Fibroblast of gingiva (primary cell): ENCODE measurements around the gene LRRN4CL.
"Not testable (repeated sequence)": the region's sequence is repeated elsewhere in the genome, so short reads cannot be mapped to it uniquely, and the experiment has no call there.

ENCODE experiments used
- DNase-seq: peaks from one replicate; pipeline ENCODE4 v3.0.0-alpha.2; 2011; ENCODE audit warnings: low read depth

LRRN4CL gene

DNA sequence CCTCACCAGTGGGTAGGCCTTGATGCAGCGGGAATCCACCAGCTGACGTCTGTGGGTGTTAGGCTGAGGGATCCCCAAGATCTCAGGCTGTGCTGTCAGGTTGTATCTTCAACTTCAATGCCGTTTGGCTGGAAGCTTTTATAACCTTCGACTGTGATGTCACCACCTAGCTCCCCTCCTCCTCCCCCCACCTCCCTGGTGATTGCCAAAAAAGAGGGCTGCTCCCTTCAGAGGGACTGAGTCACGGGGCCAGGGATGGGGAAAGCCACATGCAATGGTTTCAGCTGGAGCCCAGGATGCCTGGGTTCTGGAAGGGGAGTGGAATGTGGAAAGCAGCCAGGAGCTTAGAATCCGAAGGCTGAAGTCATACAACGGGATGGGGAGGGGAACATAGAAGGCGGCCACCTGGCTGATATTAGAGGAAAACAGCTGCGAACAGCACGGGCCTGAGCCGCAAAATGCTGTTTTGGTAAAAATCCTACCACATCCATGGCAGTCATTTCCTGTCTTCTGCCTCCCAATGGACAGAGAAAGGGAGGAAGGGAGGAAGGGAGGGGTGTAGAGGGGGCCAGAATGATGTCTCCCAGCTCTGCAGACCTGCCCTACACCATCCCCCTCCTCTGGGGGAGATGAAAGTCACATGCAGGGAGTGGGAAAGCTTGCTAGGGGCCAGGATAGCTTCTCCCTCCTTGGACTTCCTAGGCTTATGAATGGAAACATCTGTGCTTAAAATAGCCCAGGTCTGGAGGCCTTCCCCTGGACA lies at the start of gene LRRN4CL:
Gene LRRN4CL, minus strand, starts transcription at position 110 of the 763 bp plus-strand sequence. CDS start 1,022 bp downstream, outside the sequence.
- DNase-seq, result peak; percentile 96

DNA sequence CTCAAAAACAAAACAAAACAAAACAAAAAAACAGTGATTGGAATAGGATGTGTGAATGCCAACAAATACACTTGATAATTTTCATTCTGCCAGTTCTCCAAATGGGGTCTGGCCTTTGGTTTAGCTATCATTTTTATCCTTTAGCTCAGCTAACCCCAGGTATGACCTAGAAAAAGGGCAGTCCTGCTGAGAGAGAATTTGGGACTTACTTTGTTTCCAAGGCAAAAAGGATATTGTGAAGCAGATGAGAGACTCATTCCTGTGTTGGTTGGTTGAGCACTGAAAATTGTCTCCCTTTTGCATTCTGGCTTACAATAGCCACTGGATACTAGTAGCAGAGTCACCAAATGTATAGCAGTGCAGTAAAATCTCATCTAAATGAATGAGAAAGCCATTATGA lies 47.9 kb upstream of the LRRN4CL start:
- DNase-seq, result no peak

DNA sequence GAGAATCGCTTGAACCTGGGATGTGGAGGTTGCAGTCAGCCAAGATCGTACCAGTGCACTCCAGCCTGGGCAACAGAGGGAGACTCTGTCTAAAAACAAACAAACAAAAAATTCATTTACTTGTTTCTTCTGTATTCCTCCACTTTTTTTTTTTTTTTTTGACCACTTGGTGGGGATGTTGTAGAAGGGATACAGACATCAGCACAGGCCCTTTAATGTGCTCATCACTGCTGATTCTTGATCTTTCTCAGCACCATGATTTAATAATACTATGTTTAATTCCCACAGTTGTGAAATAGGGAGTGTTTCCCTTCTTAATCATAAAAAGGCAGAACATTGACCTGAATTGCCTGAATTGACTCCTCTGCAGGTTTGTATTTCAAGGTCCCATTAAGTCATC lies 43.5 kb upstream of the LRRN4CL start:
- peak; percentile 64 for DNase-seq

DNA sequence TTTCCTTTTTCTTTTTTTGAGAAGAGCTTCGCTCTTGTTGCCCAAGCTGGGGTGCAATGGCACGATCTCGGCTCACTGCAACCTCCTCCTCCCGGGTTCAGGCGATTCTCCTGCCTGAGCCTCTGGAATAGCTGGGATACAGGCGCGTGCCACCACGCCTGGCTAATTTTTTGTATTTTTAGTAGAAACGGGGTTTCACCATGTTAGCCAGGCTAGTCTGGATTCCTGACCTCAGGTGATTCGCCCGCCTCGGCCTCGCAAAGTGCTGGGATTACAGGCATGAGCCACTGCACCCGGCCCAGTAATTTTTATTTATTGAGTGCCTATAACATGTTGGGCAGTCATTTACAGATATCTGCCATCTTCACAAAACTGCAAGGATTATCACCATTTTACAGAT lies 40.7 kb upstream of the LRRN4CL start:
- not testable (repeated sequence) for DNase-seq

DNA sequence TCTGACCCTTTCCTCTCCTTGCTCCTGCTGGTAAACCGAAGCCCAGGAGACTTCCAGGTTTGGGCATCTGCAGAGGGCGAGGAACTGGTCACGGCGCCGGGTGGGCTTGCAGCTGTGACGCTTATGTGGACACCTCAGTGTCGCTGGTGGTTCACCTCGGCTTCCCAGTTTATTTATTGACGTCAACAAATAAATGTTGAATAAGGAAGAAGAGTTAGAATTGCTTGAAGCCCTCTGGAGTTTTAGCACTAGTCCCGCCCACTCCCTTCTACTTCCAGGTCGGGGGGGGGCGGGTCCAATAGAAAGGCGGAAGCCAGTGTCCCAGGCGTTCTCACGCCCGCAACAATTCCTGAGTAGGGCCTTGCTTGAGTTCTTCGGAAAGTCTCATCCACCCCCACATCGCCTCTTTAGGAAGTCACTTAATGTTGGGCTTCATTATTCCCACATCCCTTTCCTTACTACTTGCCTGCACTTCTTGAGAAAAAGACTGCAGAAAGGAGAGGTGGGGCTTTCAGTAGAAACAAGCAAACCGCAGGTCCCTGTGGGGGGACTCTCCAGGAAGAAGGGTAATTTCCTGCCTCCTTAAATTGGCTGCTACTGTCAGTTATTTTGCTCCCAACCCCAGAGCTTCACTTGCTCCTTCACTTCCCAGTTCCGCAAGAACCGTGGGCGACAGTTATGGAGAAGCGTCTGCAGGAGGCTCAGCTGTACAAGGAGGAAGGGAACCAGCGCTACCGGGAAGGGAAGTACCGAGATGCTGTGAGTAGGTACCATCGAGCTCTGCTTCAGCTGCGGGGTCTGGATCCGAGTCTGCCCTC lies 39.0 kb upstream of the LRRN4CL start, which contains the start of gene TTC9C:
Gene TTC9C, plus strand, starts transcription at position 316 of the 818 bp plus-strand sequence. Its CDS starts 363 bp downstream, at position 679.
- peak; percentile 82 for DNase-seq

GRCh38 chr11:62727872-62728170 lies 38.5 kb upstream of the LRRN4CL start:
- DNase-seq, result peak; percentile 95

DNA sequence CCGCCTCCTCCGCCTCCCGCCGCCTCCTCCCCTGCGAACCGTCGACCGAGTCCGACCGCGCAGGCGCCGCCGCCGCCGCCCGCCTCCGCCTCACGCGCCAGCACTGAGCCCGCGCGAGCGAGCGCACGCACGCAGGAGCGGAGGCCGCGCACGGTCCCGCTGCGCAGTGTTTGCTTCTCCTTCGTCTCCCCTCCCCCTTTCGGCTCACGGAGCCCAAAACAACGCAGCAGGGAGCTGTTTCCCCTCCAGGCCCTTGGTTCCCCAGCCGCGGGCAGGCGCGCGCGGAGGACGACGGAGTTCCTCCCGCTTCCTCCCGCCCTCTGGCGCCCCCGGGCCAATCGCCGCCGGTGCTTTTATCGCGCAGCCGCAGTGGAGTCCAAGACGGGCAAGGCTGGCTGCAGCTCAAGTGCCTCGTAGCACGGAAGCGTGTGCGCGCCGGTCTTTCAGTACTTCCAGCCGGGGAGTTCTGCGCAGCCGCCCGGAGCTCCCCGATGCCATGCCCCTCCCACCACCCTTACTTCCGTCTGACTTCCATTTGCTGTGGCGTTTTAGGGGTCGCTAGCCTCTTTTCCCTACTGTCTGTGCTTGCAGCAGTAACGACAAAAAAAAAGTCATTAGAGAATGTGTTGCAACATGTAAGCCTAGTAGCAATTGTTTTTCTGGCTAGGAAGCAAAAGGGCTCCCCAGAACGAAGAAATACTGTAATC lies 38.0 kb upstream of the LRRN4CL start, which contains the start of gene HNRNPUL2:
Gene HNRNPUL2, minus strand, starts transcription at position 293 of the 707 bp plus-strand sequence. CDS start 301 bp downstream, outside the sequence.
- peak; percentile 99 for DNase-seq

GRCh38 chr11:62726915-62727164 lies 37.5 kb upstream of the LRRN4CL start:
- DNase-seq, result no peak

DNA sequence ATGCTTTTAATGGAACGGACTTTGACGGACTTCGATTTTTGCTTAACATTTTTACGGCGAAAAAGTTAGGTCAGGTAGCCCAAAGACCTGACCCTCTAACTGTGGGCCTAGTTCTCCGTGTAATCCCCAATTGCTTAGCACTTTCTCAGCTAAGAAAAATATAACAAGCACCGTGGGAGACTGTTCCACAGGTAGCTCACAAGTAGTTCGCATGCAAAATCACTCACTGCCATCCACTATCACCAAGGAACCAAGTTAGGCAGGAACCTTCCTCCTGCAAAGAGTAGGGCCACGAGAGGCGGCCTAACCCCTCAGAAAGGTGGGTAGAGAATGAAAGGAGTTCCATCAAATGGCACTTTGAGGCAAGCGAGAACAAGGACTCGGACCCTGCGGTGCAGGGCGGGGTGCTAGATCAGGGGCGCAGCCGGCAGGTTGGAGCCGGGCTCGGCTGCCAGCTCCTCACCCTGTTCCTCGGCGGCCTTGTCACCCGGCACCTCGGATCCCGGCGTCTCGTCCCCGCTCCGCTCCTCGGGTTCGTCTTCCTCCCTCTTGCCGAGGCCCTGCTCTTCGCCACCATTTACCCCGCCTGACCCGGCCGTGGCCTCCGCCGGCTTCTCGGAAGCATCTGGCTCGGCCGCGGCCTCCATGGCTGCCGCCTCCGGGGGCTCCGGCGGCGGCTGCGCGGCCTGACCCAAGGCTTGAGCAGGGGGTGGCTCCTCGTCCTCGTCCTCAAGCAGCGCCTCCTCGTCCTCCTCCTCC lies 37.0 kb upstream of the LRRN4CL start:
- no peak for DNase-seq

DNA sequence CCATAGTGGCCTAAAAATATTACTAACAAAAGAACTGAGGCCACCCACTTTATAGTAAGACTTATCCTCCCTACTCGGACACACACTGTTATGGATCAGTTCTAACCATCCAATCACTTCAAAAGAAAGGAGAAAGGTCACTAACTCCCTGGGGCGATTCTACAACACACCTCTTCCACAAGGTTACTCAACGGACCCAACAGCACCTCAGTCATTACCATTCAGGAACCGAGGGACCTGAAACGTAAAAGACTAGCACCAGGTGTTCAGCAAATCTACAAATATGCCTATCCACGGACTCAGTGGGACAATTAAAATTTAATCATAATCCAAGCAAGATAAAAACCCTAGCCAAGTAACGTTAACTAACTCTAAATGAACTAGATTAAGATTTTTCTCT lies 36.3 kb upstream of the LRRN4CL start:
- DNase-seq, result no peak

- DNase-seq, result no peak
These were observed 34.8 kb upstream of the LRRN4CL start for GRCh38 chr11:62724171-62724570.

- peak; percentile 21 for DNase-seq
These were observed 32.7 kb upstream of the LRRN4CL start for GRCh38 chr11:62721994-62722393.

- DNase-seq, result peak; percentile 74
These were observed 30.1 kb upstream of the LRRN4CL start for GRCh38 chr11:62719302-62719978.

DNA sequence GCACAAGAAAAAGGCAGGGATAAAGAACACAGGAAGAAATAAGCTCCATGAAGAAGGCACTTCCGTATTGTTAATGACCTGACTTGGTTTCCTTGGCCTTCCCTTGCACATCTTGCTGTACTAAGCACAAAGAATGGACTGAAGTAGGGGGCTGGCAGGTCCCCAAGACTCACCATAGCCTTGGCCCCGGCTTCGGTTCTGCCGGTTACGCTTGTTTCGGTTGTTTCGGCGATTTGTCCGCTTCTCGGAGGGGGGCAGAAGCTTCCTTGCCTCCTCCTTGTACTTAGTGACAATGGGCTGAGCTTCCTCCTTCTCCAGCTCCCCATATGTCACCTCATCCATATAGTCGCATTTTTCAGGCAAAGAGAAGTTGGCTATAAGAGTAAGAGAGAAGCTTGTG lies 27.5 kb upstream of the LRRN4CL start:
- DNase-seq, result no peak

DNA sequence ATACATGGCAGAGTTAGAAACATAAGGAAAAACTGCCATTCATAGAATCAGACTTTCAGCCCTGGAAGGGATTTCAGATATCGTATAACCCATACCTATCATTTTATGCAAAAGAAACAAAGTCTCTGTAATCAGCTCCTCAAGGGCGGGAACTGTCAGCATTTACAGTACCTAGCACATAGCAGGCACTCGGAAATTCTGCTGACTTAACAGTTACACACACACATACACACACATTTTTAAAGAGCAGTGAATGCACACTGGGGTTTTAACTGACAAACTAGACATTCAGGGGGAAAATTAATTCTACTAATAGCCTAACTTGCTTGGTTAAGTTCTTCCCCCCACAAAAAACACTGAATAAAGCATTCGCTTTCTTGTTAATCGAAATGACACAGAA lies 26.9 kb upstream of the LRRN4CL start:
- no peak for DNase-seq

DNA sequence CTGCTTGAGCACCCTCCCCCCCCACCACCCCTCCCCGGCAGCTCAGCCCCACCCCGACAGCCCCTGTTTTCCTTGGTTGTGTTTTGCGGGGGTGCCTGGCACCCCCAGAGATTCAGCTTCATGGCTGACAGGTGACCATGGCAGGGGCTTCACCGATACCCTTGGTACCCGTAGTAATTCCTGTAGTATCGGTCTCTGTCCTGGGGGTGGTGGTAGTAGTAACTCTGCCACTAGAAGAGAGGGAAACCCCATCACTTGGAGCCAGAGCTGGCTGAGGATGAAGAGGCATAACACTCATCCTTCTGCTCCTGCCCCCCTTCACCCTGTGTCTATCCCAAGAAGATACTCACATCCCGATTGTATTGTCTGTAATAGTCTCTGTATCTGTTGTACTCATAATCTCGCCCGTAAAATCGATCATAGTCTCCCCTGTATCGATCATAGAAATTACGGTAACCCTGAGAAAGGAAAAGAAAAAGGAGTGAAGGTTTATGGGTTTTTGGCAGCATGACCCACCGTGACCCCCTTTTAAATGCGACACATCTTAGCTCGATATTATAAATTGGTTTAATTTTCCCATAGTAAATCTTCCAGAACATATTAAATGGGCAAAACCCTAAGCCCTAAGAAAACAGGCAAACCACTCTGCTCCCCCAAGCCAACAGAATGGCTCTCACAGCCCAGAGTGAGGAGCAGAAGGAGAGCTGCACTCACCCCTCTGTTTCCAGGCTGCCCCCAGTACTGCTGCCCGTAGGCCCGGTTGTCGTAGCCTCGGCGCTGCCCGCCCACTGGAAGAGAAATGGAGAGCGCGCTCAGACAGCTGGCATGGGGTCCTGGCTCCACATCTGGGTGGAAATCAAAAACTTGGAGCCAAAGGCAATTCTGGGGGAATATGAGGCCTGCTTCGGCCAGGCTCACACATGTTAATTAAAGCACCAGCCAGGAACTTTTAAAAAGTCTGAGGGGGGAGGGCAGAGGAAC lies 26.1 kb upstream of the LRRN4CL start:
- no peak for DNase-seq

GRCh38 chr11:62713343-62713742 lies 24.0 kb upstream of the LRRN4CL start:
- DNase-seq, result no peak

DNA sequence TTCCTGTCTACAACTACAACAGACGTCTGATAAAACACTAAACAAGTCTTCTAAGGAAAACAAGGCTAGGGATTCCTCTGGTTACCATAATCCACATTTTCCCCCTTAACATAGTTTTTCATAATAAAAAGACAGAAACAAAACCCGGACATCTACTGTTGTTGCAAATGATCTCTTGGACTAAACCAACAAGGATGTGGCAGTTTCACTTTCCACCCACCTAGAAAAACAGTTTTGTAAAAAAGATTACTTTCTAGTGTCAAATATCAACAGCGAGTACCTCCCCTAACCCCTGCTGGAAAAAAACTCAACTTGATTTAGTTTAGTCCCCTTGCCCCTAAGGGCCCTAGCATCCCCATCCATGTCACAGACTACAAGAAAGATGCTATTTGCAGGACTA lies 23.5 kb upstream of the LRRN4CL start:
- no peak for DNase-seq

DNA sequence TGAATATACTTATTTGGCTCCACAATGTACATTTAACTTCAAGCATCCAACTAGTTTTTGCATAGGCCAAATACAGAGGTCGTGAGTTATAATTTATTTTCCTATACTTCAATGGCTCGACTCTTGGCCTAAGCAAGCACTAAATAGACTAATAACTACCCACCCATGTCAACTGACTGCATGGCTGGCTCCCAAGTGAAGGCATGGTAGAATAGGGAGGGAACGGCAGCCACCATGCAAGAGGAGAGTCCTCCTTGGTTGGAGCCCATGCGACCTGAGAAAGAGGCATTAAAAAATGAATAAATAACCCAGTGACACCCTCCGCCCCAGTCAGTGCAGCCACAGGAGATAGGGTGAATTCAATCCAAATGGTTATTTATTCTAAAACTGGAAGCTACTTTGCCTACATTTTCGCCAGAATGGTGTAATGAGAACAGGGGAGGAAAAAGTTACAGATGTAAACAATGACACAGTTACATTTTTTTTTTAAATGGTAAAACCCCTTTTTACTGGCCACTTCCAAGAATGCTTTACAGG lies 23.0 kb upstream of the LRRN4CL start:
- no peak for DNase-seq

- DNase-seq, result peak; percentile 48
These were observed 20.6 kb upstream of the LRRN4CL start for GRCh38 chr11:62710001-62710345.
